Ishikawa (cell line): Measurements from ENCODE around the gene TNIK.

Source experiments
- CEBPB ChIP-seq: IDR thresholded peaks from 2 replicates; pipeline ENCODE4 v1.6.1; 2012
- CREB1 ChIP-seq: IDR thresholded peaks from 2 replicates; pipeline ENCODE4 v1.6.1; 2012; ENCODE audit warnings: low read depth
- EGR1 ChIP-seq: IDR thresholded peaks from 2 replicates; pipeline ENCODE4 v1.6.1; 2012
- EP300 ChIP-seq: IDR thresholded peaks from 2 replicates; pipeline ENCODE4 v1.6.1; 2012; ENCODE audit warnings: borderline replicate concordance
- FOXM1 ChIP-seq: IDR thresholded peaks from 2 replicates; pipeline ENCODE4 v1.6.1; 2012; ENCODE audit warnings: low read depth, borderline replicate concordance
- NFIC ChIP-seq: IDR thresholded peaks from 2 replicates; pipeline ENCODE4 v1.6.1; 2012
- RAD21 ChIP-seq: IDR thresholded peaks from 2 replicates; pipeline ENCODE4 v1.6.1; 2012; ENCODE audit warnings: low read depth
- TAF1 ChIP-seq: IDR thresholded peaks from 2 replicates; pipeline ENCODE4 v1.6.1; 2012; ENCODE audit warnings: low read depth, mild to moderate bottlenecking
- TCF12 ChIP-seq: IDR thresholded peaks from 2 replicates; pipeline ENCODE4 v1.6.1; 2012; ENCODE audit warnings: low read depth
- TEAD4 ChIP-seq: IDR thresholded peaks from 2 replicates; pipeline ENCODE4 v1.6.1; 2012
- YY1 ChIP-seq: IDR thresholded peaks from 2 replicates; pipeline ENCODE4 v1.6.1; 2012; ENCODE audit warnings: low read depth
- ZBTB7A ChIP-seq: IDR thresholded peaks from 2 replicates; pipeline ENCODE4 v1.6.1; 2012; ENCODE audit warnings: low read depth
- TF ChIP-seq, protein P1 (sequence below): IDR thresholded peaks from 2 replicates; pipeline ENCODE4 v1.6.1; 2012
- TF ChIP-seq, protein P2 (sequence below): IDR thresholded peaks from 2 replicates; pipeline ENCODE4 v1.6.1; 2012; ENCODE audit warnings: low read depth, mild to moderate bottlenecking
- TF ChIP-seq, protein P3 (sequence below): IDR thresholded peaks from 2 replicates; pipeline ENCODE4 v1.6.1; 2012

The TNIK gene

DNA sequence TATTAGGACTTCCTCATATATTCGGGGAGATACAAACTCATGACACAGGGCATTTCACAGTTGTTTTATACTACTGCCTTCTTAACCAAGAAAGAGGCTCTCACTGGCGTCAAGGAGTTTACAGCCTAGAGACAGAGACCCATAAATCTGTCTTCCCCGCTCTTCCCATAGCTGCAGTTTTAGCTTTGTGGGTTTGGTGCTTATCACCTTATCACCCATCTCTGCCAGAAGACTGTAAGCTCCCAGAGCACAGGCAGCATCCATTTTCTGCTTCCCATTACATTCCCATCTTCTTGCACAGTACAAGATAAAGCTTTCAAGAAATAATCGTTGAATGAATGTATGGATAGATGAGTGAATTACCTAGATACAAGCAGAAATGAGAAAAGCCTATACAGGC, 144.3 kb downstream of the TNIK start:
- TF ChIP-seq TAF1 (no peak), ZBTB7A (no peak), CREB1 (no peak), NFIC (no peak), RAD21 (no peak), CEBPB (no peak), FOXM1 (no peak), EGR1 (no peak), TEAD4 (no peak), EP300 (no peak), TCF12 (no peak), YY1 (no peak)
- TF ChIP-seq, protein P1, sequence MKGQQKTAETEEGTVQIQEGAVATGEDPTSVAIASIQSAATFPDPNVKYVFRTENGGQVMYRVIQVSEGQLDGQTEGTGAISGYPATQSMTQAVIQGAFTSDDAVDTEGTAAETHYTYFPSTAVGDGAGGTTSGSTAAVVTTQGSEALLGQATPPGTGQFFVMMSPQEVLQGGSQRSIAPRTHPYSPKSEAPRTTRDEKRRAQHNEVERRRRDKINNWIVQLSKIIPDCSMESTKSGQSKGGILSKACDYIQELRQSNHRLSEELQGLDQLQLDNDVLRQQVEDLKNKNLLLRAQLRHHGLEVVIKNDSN = no peak
- TF ChIP-seq, protein P2, sequence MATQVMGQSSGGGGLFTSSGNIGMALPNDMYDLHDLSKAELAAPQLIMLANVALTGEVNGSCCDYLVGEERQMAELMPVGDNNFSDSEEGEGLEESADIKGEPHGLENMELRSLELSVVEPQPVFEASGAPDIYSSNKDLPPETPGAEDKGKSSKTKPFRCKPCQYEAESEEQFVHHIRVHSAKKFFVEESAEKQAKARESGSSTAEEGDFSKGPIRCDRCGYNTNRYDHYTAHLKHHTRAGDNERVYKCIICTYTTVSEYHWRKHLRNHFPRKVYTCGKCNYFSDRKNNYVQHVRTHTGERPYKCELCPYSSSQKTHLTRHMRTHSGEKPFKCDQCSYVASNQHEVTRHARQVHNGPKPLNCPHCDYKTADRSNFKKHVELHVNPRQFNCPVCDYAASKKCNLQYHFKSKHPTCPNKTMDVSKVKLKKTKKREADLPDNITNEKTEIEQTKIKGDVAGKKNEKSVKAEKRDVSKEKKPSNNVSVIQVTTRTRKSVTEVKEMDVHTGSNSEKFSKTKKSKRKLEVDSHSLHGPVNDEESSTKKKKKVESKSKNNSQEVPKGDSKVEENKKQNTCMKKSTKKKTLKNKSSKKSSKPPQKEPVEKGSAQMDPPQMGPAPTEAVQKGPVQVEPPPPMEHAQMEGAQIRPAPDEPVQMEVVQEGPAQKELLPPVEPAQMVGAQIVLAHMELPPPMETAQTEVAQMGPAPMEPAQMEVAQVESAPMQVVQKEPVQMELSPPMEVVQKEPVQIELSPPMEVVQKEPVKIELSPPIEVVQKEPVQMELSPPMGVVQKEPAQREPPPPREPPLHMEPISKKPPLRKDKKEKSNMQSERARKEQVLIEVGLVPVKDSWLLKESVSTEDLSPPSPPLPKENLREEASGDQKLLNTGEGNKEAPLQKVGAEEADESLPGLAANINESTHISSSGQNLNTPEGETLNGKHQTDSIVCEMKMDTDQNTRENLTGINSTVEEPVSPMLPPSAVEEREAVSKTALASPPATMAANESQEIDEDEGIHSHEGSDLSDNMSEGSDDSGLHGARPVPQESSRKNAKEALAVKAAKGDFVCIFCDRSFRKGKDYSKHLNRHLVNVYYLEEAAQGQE = no peak
- TF ChIP-seq, protein P3, sequence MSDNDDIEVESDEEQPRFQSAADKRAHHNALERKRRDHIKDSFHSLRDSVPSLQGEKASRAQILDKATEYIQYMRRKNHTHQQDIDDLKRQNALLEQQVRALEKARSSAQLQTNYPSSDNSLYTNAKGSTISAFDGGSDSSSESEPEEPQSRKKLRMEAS = no peak

DNA sequence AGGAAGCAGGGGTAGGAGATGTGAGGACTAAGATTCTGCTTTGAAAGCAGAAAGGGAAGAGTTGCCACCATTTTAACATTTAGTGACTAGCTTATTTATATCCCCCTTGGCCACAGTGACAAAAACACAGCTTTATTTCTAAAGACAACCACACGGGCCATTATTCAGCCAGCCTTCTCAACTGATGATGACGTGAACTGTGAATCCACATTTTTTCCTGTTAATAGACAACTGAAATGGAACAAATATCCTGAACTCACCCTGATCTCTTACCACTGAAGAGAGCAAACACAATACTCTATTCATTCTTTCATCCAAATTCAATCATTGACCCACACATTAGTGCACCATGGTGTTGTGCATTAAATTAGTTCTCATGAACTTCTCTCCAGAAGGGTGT, 145.1 kb downstream of the TNIK start:
- TF ChIP-seq, protein P2 = no peak
- TF ChIP-seq TAF1 (no peak), RAD21 (no peak), FOXM1 (no peak), ZBTB7A (no peak), YY1 (no peak), CEBPB (no peak), TEAD4 (no peak), CREB1 (no peak), TCF12 (no peak)
- TF ChIP-seq, protein P1 = no peak
- TF ChIP-seq, protein P3 = no peak

DNA sequence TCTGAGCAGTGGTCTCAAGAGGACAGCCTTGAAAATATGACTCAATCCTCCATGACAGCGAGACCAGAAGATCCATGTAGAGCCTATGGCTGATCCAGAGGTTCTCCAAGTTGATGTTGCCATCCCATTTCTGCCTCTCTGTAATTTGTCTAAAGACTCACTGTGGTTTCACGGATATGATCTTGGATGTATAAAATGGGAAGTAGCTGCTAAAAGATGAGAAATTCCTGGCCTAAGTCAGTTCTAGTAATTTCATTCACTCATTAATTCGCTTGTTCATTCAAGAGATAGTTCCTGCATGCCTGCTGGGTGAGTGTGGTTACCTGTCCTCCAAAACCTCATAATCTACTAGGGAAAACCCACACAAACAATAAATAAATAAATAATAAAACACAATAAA, 145.9 kb downstream of the TNIK start:
- TF ChIP-seq EGR1 = no peak
- TF ChIP-seq, protein P2 = no peak
- no peak for TF ChIP-seq ZBTB7A
- no peak for TF ChIP-seq NFIC
- no peak for TF ChIP-seq TEAD4
- TF ChIP-seq FOXM1 = no peak
- no peak for TF ChIP-seq YY1
- TF ChIP-seq, protein P1 = no peak
- TF ChIP-seq, protein P3 = no peak
- TF ChIP-seq CEBPB = no peak
- no peak for TF ChIP-seq TAF1
- TF ChIP-seq RAD21 = no peak

DNA sequence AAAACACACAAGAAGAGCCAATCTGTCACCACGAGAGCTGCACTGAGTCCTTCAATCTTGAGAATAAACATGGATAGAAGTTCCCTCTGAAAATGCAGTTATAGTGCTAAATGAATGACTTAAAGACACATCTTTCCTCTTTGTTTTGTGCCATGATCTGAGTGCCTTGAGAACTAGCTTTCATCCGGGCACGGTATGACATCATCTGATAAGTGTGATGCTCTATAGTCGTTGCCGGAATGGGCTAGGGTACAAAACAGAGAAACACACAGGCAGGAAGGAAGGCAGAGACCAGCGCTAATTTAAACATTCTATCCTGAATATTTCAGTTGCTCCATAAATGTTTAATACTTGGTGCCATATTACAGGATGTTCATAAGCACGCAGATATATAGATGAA, 146.5 kb downstream of the TNIK start:
- TF ChIP-seq ZBTB7A (no peak), YY1 (no peak), CREB1 (no peak), TAF1 (no peak), EGR1 (no peak)
- TF ChIP-seq, protein P2 = no peak
